ENCODE measurements around the gene GUCY1A2.

Gene GUCY1A2

GRCh38 chr11:106724293-106724892, 293.9 kb downstream of the GUCY1A2 start:
- DNase-seq: no peak

GRCh38 chr11:106723071-106723470, 295.2 kb downstream of the GUCY1A2 start:
- DNase-seq: no peak

- DNase-seq: no peak
Observed at GRCh38 chr11:106717222-106717621, 301.1 kb downstream of the GUCY1A2 start.

GRCh38 chr11:106714199-106714598, 304.1 kb downstream of the GUCY1A2 start:
- DNase-seq: no peak

DNA sequence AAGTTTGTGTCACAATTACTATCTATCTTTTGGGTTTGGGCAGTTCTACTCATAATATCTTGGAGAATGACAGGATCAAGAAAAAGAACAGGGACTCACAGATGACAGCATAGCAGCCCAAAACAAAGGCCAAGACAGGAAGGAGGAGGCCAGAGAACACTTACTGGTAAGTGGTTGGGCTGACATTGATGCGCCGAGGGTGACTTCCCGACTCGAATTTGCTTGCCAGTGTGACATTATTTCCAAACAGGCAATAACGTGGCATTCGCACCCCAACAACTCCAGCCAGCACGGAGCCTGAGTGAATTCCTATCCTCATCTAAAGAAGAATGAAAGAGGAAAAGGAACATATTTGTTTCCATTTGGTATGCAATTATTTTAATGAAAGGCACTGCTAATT, 309.9 kb downstream of the GUCY1A2 start:
- DNase-seq: no peak

DNA sequence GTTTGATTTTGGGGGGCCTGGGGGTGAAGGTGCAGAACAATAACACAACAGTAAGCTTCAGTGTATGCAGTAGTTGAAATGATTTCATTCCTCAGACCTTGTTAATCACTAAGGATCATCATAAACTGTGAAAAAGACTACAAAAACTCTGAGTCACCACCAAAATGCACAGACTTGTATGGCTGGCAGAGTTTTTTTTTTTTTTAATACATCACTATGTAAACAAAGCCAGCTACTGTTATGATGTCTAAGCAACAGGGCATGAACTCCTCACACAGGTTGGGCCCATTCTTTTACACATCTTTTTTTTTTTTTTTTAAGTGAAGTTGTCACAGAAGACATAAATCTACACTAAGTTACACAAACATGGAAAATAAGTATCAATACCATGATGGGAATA, 311.9 kb downstream of the GUCY1A2 start:
- no peak for DNase-seq

GRCh38 chr11:106702805-106703204, 315.5 kb downstream of the GUCY1A2 start:
- no peak for DNase-seq

DNA sequence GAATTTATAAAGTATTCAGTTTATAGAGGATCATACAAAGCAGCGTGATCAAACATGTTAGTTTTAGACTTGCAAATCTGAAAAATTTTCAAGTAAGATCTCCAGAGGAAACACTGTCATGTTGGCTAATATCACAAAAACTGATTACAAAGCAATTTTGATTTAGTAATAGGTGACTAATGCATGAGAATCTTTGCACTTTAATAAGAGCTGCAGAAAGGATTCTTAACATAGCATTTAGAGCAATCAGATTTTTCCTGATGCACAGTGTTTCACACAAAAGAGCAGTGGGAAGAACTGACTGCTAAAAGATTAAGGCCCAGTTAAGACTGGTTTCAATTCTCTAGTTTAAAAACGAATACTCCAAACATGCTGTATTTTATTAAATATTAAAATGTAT, 321.2 kb downstream of the GUCY1A2 start:
- DNase-seq: no peak

DNA sequence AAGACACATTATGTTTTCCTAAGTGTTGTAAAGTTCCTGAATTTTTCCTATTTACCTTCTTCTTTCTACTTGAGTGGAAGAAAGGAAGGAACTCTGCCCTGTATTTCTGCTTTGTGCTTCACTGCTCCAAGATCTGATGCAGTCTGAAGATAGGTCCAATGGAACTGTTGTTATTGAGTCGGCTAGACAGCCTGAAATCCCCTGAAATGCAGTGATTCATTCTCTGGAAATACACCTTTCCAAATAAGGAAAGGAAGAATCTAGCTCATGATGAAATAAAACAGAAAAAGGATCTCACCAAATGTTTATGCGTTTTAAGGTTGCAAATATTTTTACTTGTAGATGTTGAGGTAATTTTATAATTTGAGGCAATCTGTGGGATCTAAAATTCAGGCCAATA, 322.8 kb downstream of the GUCY1A2 start:
- no peak for DNase-seq

DNA sequence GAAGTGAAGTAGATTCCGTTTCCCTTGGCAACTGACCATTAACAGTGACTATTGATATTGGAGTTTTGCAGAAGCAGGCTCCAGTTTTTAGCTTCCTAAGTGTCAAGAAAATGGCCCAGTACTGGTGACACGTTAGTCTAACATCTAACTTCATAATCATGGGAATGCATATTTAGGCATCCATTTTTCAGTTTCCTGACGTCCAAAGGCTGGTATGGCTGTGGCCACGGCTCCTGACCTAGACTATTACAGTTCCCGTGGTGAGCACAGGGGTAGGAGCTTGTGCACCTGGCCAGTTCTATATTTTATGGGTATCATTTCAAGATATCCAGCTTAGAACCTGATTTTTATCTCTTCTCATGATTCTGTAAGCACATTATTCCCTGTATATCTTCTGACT, 323.8 kb downstream of the GUCY1A2 start:
- no peak for DNase-seq

GRCh38 chr11:106691807-106692365, 326.4 kb downstream of the GUCY1A2 start:
- no peak for DNase-seq

DNA sequence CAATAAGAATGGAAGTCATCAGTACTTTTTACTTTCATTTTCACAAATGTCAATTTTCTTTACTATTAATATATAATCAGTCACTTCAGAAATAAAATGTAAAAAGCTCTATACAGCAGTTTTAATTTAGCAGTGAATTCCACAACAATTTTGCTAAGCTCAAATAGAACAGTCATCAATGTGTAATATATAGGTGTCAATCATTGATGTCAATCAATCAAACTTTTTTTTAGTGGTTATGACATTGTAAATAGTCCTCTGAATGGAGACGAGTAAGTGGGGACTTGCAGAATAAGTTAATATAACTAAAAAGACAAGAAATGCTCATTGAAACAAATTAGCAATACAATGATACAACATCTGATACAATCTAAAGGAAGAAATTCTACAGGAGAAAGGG, 327.4 kb downstream of the GUCY1A2 start:
- DNase-seq: no peak

DNA sequence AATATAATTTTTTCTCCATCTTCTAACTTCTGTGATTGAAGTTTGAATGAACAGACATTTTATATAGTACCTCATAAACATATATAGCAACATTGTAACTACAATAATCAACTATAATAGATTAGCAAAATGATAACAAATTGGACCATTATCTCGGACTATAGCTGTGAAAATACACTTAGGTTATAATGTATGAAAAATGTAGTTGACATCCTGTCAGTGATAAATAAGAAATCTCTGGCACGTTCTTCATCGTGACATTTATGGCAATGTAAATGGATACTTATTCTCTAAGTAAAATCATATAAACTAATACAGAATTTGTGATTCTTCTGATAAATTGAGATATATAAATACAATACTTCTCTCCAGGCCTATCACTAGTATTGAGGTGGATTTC, 333.3 kb downstream of the GUCY1A2 start:
- DNase-seq: no peak

DNA sequence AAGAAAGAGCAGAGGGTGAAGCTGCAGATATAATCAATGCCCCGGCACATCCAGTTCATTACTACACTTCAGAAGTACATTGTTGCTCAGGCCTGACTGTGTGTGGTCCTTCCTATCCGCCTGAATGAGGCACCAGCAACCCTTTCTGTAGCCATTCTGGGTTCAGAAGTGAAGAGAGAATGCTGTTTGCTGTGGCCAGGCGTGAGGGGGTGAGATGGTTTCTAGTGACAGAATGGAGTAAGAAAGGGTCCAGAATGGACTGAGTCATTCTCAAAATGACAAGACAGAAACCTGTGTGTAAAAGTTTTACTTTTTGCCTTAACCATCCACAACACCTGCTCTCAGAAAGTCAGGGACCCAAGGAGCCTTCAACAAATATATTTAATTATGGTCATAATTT, 334.8 kb downstream of the GUCY1A2 start:
- no peak for DNase-seq

DNA sequence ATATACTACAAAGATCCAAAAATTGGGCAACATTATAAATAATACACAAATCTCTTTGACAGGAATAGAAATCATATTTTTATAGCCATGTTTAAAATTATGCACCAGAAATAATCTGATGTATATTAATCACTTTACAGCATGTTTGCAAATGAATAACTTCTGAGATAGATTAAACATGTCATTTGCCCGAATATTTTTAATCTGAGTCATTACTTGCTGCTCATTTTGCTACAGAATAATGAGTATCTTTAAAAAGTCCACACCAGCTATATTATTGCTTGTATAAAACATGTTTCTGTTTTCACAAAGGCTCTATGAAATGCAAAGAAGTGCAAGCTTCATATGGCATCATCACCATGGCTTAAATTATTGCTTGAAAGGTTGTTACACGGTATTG, 336.8 kb downstream of the GUCY1A2 start:
- DNase-seq: no peak

GRCh38 chr11:106679581-106679980, 338.7 kb downstream of the GUCY1A2 start:
- no peak for DNase-seq

DNA sequence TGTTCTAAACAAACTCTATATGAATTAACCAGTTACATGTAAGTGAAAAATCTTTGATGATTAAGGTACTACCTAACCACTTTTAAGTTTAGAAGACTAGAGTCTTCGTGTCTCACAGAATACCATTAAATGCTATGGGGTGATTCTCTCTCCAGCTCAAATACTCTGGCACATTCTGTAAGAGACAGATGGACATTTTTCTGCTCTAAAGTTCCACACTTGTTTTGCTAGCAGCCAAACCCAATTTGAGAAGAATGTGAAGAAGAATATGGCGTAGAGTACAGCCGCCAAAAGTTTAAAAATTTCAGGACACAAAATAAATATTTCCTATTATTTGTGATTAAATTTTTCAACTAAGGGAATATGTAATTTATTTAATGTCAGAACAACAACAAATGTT, 339.1 kb downstream of the GUCY1A2 start:
- DNase-seq: no peak

GRCh38 chr11:106670069-106670468, 348.2 kb downstream of the GUCY1A2 start:
- DNase-seq: no peak

DNA sequence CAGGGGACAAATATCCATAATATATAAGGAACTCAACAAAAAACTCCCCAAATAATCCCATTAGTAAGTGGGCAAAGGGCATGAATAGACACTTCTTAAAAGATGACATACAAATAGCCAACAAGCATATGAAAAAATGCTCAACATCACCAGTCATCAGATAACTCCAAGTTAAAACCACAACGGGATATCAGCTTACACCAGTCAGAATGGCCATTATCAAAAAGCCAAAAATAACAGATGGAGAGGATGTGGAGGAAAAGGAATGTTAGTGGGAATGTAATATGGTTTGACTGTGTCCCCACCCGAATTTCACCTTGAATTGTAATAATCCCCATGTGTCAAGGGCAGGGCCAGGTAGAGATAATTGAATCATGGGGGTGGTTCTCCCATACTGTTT, 350.1 kb downstream of the GUCY1A2 start:
- DNase-seq: no peak

GRCh38 chr11:106656646-106657045, 361.6 kb downstream of the GUCY1A2 start:
- no peak for DNase-seq

- no peak for DNase-seq
Observed at GRCh38 chr11:106644824-106645223, 373.5 kb downstream of the GUCY1A2 start.

DNA sequence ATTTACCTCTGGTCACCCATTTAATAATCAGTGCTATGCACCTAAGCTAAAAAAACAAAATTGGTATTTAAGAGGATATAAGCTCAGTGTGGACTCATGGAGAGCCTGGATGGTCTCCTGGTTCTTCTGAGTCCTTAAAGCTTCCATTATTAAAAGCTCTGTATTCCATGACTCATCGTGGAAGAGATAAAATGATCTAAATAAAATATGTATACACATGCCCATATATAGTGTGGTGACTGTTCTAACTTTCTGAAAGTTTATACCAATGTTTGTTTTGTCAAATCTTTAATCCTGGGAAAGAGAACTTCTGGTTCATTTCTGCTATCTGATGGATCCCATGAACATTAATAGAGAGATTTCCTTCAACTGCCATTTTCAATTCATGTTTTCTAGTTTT, 375.9 kb downstream of the GUCY1A2 start:
- no peak for DNase-seq

- DNase-seq: no peak
Observed at GRCh38 chr11:106632283-106632682, 386.0 kb downstream of the GUCY1A2 start.

DNA sequence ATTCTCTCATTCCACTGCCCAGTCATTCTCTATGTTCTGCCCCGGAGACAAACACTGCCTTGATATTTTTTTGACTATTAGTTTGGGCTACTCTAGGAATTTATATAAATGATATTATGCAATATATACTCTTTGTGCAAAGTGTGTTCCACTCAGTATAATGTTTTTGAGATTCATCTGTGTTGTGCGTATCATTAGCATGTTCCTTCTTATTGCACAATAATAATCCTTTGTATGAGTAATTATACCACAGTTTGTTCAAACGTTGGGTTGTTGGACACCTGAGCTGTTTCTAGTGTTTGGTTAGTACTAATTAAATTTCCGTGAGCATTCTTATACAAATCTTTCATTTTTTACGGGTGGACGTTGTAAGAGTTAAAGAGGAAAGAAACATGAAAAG, 390.6 kb downstream of the GUCY1A2 start:
- no peak for DNase-seq

DNA sequence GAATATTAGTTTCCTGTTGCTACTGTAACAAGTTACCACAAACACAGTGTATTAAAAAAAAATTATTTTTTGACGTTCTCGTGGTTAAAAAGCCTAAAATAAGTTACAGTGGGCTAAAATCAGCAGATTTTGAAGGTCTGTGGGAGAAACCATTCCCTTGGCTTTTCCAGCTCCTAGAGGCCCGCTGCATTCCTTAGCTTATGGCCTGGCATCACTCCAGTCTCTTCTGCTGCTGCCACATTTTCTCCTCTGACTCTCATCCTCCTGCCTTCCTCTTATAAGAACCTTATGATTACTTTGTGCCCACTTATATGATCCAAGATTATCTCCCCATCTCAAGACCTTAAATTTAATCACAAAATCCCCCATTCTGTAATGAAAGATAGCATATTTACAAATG, 392.7 kb downstream of the GUCY1A2 start:
- no peak for DNase-seq

Data from activated naive CD4-positive, alpha-beta T cell (primary cell).